GM12878 (cell line): Measurements from ENCODE around the gene IL3.
"Not testable (repeated sequence)": the region's sequence is repeated elsewhere in the genome, so short reads cannot be mapped to it uniquely, and the experiment has no call there.

Source experiments
- CEBPB ChIP-seq, 2 experiments: fragments of 150-350 bp in 1 of 2; IDR thresholded peaks; 2 replicates each; pipeline ENCODE4 v1.6.1; 2012 to 2014; ENCODE audit warnings: low read depth in 2 of 2, low read length in 2 of 2, borderline replicate concordance in 1 of 2, inconsistent platforms in 1 of 2
- CTCF ChIP-seq, 3 experiments: IDR thresholded peaks in 2 of 3; conservative IDR thresholded peaks in 1 of 3; 2 replicates each; pipeline ENCODE4 v1.5.1; 2011; ENCODE audit warnings: low read depth in 3 of 3, low read length in 3 of 3, mild to moderate bottlenecking in 3 of 3, control low read depth in 2 of 3, moderate library complexity in 2 of 3, inconsistent platforms in 1 of 3, mixed read lengths in 1 of 3; ENCODE audit not compliant: control insufficient read depth in 2 of 3, insufficient read depth in 1 of 3; ENCODE audit errors: extremely low read depth in 1 of 3
- FOS ChIP-seq: IDR thresholded peaks from 3 replicates; pipeline ENCODE4 v1.6.1; 2011; ENCODE audit warnings: borderline replicate concordance; ENCODE audit not compliant: insufficient read length; ENCODE audit errors: extremely low read depth
- MAX ChIP-seq: IDR thresholded peaks from 2 replicates; pipeline ENCODE4 v1.6.1; 2012; ENCODE audit warnings: low read depth, low read length, improper control_type of control experiment
- ZNF274 ChIP-seq: IDR thresholded peaks from one replicate; pipeline ENCODE4 v1.8.0; 2011; ENCODE audit not compliant: insufficient read length, insufficient read depth
- ZNF592 ChIP-seq: fragments of 450-650 bp; IDR thresholded peaks from 2 replicates; pipeline ENCODE4 v1.6.1; 2017; ENCODE audit warnings: mild to moderate bottlenecking, moderate library complexity

GRCh38 chr5:132108495-132108894, 48.0 kb downstream of the IL3 start:
- TF ChIP-seq CTCF (IDR thresholded peaks at IDR 0.05 in 2 of 3, conservative IDR thresholded peaks at IDR 0.05 in 1 of 3; ENCODE audit: control insufficient read depth in 2 of 3, extremely low read depth in 1 of 3, insufficient read depth in 1 of 3, low read depth in 3 of 3, low read length in 3 of 3); MAX; CEBPB (IDR thresholded peaks at IDR 0.05; ENCODE audit: borderline replicate concordance in 1 of 2, low read depth in 2 of 2, low read length in 2 of 2); ZNF592; FOS; ZNF274: not testable (repeated sequence)
